Stimulated activated CD8-positive, alpha-beta memory T cell treated with anti-CD3 and anti-CD28 coated beads, Interleukin-2, amount 100 ng/mL, for 48 hours (primary cell): ENCODE measurements around the gene GOLGA6L7.
A peak's percentile ranks its signal among the peaks of the same experiment; 100 is the strongest.
"Not testable (repeated sequence)": the region's sequence is repeated elsewhere in the genome, so short reads cannot be mapped to it uniquely, and the experiment has no call there.

ENCODE experiments used
- DNase-seq, 2 donors: peaks; one replicate each; pipeline ENCODE4 v3.0.0-alpha.2; 2020; ENCODE audit warnings: low read depth in 2 of 2

Gene GOLGA6L7

DNA sequence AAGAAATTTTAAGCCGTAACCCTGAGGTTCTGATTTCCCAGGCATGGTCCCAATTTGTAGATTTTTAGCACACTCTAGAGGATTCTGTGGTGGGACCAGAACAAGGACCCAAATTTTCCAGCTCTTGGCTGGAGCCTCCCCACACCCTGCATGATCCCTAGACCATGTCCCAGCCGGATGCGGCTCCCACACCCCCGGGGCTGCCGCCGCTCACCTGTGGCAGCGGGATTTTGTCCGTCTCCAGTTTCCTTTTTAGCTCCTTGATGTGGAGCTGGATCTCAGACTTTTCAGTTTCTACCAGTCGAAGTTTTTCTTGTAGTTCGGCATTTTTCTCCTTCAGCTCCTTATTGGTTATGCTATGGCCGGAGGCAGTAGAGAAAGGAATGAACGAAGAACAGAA is 4.9 kb downstream of the GOLGA6L7 start:
- DNase-seq: not testable (repeated sequence)

DNA sequence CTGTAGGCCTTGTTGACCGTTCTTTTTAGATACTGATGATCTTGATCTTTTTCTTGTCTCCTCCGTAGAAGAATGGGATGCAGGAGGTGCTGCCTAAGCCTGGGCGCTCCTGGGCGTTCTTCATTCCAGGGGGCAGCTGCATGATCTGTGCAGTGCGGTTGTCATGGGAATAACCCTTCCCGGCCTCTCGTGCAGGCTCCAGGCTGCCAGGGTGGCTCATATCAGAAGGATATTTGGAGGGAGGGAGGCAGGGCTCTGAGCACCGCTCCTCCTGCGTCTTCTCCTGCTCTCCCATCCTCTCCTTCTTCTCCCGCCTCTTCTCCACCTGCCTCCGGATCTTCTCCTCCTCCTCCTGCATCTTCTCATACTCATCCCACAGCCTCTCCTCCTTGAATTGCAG is 6.2 kb downstream of the GOLGA6L7 start:
- DNase-seq: not testable (repeated sequence)

DNA sequence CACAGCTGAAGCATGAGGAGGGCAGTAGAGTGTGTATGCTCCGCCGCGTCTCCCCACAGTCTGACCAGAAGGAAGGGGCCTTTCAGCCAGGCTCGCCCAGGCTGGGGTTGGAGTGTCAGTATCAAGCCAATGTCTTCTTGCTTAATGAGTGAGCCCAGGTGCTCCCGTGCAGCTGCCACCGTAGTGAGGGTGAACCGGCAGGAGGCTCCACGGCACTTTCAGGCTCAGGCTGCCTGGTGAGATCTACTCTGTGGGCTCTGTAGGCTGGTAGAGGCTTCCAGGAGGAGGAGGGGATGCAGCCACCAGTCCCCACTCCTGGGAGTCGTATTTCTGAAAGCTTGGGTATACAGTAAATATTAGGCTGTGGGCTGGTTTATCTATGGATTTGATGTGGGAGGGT is 8.2 kb downstream of the GOLGA6L7 start:
- not testable (repeated sequence) for DNase-seq

DNA sequence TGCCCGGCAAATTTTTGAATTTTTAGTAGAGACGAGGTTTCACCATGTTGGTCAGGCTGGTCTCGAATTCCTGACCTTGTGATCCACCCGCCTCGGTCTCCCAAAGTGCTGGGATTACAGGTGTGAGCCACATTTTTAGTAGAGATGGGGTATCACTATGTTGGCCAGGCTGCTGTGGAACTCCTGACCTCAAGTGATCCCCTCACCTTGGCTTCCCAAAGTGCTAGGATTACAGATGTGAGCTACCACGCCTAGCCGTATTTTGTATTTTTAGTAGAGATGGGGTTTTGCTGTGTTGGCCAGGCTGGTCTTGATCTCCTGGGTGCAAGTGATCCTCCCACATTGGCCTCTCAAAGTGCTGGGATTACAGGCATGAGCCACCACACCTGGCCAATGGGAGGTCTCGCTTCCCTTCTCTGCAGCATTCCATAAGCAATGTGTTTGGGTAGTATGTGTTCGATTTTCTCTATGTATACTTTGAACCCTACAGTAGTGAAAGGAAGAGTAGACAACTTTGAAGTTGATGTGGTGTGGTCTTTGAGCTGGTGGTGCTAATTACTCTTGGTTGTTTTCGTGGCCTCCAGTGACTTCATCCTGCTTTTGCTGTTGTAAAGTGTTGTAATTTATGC is 13.4 kb downstream of the GOLGA6L7 start:
- not testable (repeated sequence) for DNase-seq

DNA sequence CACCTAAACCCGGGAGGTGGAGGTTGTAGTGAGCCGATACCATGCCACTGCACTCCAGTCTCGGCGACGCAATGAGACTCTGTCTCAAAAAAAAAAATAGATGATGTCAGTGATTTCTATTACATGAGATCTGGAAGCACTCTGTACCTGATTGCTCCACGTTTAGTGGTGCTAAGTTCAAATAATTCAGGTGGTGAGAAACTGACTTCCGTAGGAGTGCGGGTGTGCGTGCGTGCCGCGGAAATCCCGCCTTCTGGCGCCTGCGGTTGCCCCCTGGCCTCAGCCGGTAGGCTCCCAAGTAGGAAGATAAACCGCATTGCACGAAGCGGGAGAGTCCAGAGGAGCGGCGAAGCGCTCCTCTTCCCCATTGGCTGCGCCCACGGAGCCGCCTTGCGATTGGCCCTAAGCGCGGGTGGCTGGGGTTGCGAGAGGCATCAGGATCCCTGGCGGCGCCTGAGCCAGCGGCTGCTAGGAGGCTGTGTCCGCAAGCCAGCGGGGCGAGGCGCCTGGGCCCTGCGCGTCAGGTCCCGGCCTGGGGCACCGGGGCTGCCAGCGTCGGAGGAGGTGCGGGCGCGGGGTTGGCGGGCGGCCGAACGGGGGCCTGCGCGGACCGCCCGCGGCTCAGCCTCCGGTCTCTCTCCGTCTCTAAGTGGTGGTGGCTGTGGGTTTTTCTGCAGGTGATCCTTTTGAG is 16.4 kb downstream of the GOLGA6L7 start:
- peak; percentile 52 for DNase-seq

DNA sequence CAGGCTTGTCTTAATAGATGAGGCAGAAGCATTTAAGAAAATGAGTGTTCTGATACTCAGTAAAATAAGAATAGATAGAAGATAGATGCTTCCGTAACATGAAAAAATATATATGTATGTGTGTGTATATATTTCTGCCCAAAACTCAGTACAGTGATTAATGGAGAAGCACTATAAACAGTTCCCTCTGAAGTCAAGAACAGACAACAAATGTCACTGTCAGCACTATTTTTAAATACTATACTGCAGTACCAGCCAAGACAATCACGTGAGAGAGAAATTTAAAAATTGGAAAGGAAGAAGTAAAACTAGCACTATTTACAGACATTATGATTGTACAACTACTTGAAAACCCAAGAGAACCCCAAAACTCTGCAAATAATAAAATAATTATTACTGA is 27.0 kb downstream of the GOLGA6L7 start:
- not testable (repeated sequence) for DNase-seq

DNA sequence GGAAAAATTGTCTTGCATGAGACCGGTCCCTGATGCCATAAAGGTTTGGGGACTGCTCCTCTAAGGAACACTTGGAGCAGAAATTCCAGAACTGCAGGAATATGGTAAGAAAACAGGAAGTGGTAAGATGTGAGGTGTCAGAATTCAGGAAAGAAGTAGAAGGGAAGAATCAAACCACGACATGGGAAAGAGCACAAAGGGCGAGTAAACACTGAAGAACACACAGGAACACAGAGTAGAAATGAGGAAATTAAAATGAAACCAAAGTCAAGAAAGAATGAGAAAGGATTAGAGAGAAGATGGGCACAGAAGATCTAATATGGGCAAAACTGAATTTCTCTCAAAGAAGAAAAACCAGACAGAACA is 28.5 kb downstream of the GOLGA6L7 start:
- DNase-seq: not testable (repeated sequence)

DNA sequence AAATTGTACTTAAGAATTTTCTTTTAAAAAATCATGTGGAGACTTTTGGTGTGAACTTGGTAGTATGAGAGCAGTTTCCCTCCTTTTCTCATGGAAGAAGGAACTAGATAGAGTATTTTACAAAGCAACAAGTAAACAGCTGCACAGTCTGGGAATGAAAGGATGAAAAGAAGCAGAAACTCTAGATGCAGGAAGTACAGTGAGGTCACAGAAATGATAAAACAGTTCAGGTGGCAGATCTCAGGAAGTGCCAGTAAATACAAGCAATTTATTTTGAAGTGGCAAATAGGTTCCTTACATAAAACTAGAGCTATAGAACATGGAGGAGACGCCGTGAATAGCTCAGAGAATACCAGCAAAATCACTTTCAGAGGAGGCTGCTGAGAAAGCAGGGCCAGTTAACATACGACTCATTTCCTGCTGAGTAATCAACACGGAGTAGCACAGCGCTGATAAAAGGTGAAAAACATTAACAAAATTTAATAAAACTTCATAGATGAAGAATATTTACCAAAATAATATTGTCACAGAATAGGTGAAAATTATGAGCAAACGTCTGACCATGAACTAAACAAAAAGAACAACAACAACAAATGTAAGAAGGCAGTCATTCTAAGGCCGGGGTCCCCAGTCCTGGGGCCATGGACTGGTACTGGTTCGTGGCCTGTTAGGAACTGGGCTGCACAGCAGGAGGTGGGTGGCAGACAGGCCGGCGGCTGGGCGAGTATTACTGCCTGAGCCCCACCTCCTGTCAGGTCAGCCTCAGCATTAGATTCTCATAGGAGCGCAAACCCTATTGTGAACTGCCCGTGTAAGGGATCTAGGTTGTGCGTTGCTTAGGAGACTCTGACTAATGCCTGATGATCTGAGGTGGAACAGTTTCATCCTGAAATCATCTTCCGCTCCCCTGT is 29.2 kb downstream of the GOLGA6L7 start:
- not testable (repeated sequence) for DNase-seq

DNA sequence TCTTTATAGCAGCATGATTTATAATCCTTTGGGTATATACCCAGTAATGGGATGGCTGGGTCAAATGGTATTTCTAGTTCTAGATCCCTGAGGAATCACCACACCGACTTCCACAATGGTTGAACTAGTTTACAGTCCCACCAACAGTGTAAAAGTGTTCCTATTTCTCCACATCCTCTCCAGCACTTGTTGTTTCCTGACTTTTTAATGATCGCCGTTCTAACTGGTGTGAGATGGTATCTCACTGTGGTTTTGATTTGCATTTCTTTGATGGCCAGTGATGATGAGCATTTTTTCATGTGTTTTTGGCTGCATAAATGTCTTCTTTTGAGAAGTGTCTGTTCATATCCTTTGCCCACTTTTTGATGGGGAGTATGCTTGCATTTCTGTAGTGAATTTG is 30.3 kb downstream of the GOLGA6L7 start:
- DNase-seq: not testable (repeated sequence)

DNA sequence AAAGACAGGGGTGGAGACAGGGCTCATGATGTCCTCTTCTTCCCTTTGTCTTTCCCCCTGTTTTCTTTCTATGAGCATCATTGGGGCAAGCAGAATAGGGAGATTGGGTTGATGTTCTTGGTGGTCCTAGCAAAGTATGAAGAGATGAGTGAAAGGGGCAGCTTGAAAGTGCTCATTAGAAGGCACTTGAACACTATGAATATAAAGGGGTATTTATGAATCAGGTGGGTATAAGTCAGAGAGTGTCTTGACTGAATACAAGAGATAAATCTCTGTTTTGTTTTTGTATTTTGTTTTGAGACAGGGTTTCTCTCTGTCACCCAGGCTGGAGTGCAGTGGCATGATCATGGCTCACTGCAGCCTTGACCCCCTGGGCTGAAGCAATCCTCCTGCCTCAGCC is 34.4 kb downstream of the GOLGA6L7 start:
- not testable (repeated sequence) for DNase-seq

DNA sequence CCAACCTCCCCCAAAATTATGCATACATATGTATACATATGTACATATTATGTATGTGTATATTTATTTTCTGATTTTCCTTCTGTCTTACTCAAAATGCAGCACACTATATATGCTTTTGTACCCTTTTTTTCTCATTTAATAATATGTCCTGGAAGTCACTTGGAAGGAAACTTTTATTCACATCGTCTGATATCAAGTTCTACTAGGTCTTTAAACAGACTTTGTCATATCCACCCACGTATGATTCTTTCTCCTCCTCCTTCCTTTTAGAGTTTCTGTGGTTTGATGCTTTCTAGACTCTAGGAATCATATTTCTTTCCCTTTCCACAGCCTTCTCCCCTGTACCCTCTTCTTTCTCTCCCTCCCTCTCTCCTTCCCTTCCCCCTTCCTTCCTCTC is 35.1 kb downstream of the GOLGA6L7 start:
- DNase-seq: not testable (repeated sequence)

DNA sequence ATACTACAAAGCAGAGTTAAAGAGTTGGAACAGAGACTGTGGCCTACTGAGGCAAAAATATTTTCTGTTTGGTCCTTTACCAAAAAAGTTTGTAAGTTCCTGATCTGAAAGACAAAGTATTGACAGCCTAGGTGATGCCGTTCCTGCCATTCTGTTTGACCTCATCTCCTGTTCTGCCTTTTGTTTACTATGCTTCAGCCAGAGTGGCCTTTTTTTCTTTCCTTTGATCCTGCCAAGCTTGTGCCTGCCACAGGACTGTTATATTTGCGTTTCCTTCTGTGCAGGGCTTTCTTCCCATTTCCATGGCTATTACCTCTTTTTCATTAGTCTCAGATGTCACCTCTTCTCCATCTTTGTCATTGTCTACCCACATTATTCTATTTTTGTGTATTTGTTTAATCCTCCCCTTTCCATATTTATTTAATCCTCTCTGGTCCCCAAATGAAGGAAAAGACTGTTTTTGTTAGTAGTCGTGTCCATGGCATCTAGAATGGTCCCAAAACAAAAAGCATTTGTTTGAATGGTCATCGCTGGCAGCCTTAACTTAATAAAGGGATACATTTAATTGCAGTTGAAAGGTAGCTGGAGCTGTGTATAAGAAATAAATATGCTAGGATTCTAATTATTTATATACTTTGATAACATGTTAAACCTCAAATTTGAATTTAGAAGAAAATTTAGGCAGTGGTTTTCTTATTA is 36.4 kb downstream of the GOLGA6L7 start:
- DNase-seq: not testable (repeated sequence)

DNA sequence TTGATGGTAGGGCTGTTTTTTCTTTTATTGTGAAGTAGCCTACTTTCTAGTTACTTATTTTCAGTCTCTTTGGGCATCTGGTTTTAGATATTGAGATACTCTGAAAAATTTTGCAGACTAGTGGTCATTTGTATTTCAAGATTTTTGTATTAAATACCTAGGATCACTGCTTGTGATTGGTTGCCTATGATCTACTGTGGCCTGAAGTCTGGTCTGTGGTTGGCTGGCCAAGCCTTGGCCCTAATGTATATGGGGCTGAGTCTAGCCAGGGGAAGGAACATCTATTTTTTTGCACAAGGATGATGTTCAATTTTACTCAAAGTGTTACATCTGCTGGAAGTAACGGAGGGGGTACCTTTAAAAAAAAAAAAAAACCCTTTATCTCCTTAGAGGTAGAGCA is 38.0 kb downstream of the GOLGA6L7 start:
- not testable (repeated sequence) for DNase-seq

DNA sequence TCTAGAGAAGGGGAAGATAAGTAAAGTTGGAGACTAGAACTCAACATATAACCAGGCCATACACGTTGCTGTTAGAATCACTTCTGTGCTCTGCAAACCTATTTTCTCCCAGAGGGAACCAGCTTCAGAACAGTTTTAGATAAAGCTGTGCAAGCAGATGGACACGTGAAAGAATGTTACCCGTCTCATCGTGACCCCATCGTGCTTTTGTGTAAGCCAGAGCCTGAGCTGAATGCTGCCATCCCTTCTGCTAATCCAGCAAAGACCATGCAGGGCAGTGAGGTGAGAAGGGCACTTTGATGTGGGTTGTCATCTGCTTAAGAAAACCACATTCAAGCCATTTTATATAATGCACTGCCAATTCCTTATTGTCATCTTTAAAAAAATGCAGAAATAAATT is 40.3 kb downstream of the GOLGA6L7 start:
- DNase-seq: not testable (repeated sequence)

DNA sequence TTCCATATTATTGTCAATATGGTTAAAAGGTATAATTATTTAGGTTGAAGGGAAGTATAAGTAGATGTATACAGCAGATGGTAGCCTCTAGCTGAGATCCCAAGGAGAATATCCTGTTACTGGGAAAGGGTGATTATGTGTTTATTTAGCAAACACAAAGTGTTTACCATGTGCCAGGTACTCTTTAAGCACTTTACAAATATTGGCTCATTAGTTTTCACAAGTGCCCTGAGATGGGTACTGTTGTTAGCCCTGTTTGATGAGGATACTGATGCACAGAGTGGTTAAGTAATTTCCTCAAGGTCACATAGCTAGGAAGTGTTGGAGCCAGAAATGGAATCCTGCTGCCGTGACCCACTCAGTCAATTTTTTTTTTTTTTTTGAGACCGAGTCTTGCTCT is 48.1 kb downstream of the GOLGA6L7 start:
- not testable (repeated sequence) for DNase-seq

DNA sequence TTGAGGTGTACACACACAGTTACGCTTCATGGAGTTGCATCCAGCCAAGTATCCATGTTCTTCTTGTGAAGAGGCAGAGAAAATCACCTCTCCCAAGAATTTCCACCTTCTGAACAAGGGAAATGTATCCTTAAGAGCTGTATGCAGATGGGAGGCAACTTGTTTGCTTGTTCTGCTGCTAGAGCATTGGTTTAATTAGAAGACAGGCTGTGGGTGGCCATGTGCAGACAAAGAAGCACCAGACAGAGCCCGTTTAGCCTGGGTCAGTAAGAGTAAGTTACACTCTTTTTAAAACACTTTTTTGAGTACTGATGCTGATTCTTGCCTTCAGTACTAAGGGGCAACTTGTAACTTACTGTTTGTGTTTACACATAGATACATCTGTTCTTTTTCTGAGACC is 50.2 kb downstream of the GOLGA6L7 start:
- not testable (repeated sequence) for DNase-seq

DNA sequence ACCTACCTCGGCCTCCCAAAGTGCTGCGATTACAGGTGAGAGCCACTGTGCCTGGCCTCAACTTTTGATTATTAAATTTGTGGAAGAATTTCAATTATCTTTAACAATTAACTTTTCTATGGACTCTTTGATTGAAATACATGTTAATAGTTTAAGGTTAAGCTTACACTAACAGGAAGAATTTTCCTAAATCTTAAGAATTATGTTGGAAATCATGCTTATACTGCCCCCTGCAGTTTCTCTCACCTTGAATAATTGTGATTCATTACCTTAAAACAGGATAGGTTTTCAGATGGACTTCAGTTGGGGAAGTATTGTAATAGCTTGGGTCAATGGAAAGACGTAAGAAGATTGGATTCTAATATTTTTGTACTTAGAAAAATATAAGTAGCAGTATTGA is 54.2 kb downstream of the GOLGA6L7 start:
- not testable (repeated sequence) for DNase-seq
